H9 (cell line): ENCODE measurements around the gene CLEC3B. TPM values are rescaled to one million over a fixed set of nuclear protein-coding genes. Genes with fewer than 3 reads are reported as not detected.

ENCODE experiments used
- DNase-seq: peaks from one replicate; pipeline ENCODE4 v3.0.0-alpha.2; 2017
- H2AFZ ChIP-seq: one replicate; pipeline ENCODE4 v1.6.1; 2013; ENCODE audit warnings: mild to moderate bottlenecking, low read length, control low read depth, moderate library complexity
- H2AK5ac ChIP-seq: 2 replicates; pipeline ENCODE4 v1.6.1; 2013; ENCODE audit warnings: low read length, control low read depth, mixed read lengths; ENCODE audit not compliant: insufficient read length
- H2BK120ac ChIP-seq: one replicate; pipeline ENCODE4 v1.6.1; 2013; ENCODE audit warnings: low read depth, mild to moderate bottlenecking, low read length, control low read depth, inconsistent platforms; ENCODE audit not compliant: poor library complexity, severe bottlenecking
- H2BK12ac ChIP-seq: 2 replicates; pipeline ENCODE4 v1.6.1; 2013; ENCODE audit warnings: low read length, control low read depth, mixed read lengths, low read depth; ENCODE audit not compliant: insufficient read length
- H2BK15ac ChIP-seq: 2 replicates; pipeline ENCODE4 v1.6.1; 2013; ENCODE audit warnings: low read depth, low read length, control low read depth
- H2BK20ac ChIP-seq: one replicate; pipeline ENCODE4 v1.6.1; 2013; ENCODE audit warnings: low read depth, mild to moderate bottlenecking, low read length, control low read depth, inconsistent platforms; ENCODE audit not compliant: poor library complexity, severe bottlenecking
- H2BK5ac ChIP-seq: 2 replicates; pipeline ENCODE4 v1.6.1; 2013; ENCODE audit warnings: low read length, control low read depth, mixed read lengths; ENCODE audit not compliant: insufficient read length
- H3K14ac ChIP-seq: 2 replicates; pipeline ENCODE4 v1.6.1; 2013; ENCODE audit warnings: low read length, control low read depth; ENCODE audit not compliant: insufficient read depth
- H3K18ac ChIP-seq: 2 replicates; pipeline ENCODE4 v1.6.1; 2013; ENCODE audit warnings: low read depth, mild to moderate bottlenecking, mixed read lengths, low read length, control low read depth; ENCODE audit not compliant: insufficient read length
- H3K23ac ChIP-seq: 2 replicates; pipeline ENCODE4 v1.6.1; 2013; ENCODE audit warnings: low read length, control low read depth, mixed read lengths, low read depth; ENCODE audit not compliant: insufficient read length
- H3K23me2 ChIP-seq: 2 replicates; pipeline ENCODE4 v1.6.1; 2013; ENCODE audit warnings: low read depth, mild to moderate bottlenecking, mixed read lengths, low read length, control low read depth; ENCODE audit not compliant: insufficient read length, poor library complexity, severe bottlenecking
- H3K27ac ChIP-seq: 2 replicates; pipeline ENCODE4 v1.5.1; 2013; ENCODE audit warnings: low read length, control low read depth, mixed read lengths, low read depth; ENCODE audit not compliant: insufficient read length
- H3K27me3 ChIP-seq: 2 replicates; pipeline ENCODE4 v1.6.1; 2013; ENCODE audit warnings: low read length, control low read depth, inconsistent platforms; ENCODE audit not compliant: insufficient read depth
- H3K4ac ChIP-seq: 2 replicates; pipeline ENCODE4 v1.6.1; 2013; ENCODE audit warnings: low read depth, mild to moderate bottlenecking, control low read depth, inconsistent platforms, low read length, moderate library complexity
- H3K4me1 ChIP-seq: 2 replicates; pipeline ENCODE4 v1.6.1; 2013; ENCODE audit warnings: low read length, control low read depth, inconsistent platforms; ENCODE audit not compliant: insufficient read depth
- H3K4me2 ChIP-seq: 2 replicates; pipeline ENCODE4 v1.6.1; 2013; ENCODE audit warnings: low read length, control low read depth, mixed read lengths; ENCODE audit not compliant: insufficient read length, insufficient read depth
- H3K56ac ChIP-seq: 2 replicates; pipeline ENCODE4 v1.6.1; 2013; ENCODE audit warnings: low read depth, mild to moderate bottlenecking, mixed read lengths, low read length, control low read depth; ENCODE audit not compliant: insufficient read length
- H3K79me1 ChIP-seq: 2 replicates; pipeline ENCODE4 v1.6.1; 2013; ENCODE audit warnings: low read depth, mild to moderate bottlenecking, moderate library complexity, low read length, control low read depth, inconsistent platforms; ENCODE audit not compliant: insufficient read depth, poor library complexity, severe bottlenecking
- H3K79me2 ChIP-seq: 2 replicates; pipeline ENCODE4 v1.6.1; 2013; ENCODE audit warnings: low read length, control low read depth, inconsistent platforms; ENCODE audit not compliant: insufficient read depth
- H3K9ac ChIP-seq: 2 replicates; pipeline ENCODE4 v1.6.1; 2013; ENCODE audit warnings: low read length, control low read depth, mixed read lengths; ENCODE audit not compliant: insufficient read length; ENCODE audit errors: extremely low read depth
- H3K9me3 ChIP-seq: one replicate; pipeline ENCODE4 v1.6.1; 2013; ENCODE audit warnings: low read depth, low read length, inconsistent platforms; ENCODE audit not compliant: control insufficient read depth
- H3T11ph ChIP-seq: one replicate; pipeline ENCODE4 v1.6.1; 2013; ENCODE audit warnings: mild to moderate bottlenecking, low read length, control low read depth, inconsistent platforms
- H4K20me1 ChIP-seq: one replicate; pipeline ENCODE4 v1.6.1; 2013; ENCODE audit not compliant: control insufficient read depth, insufficient read length, insufficient read depth
- H4K5ac ChIP-seq: 2 replicates; pipeline ENCODE4 v1.6.1; 2013; ENCODE audit warnings: low read depth, mild to moderate bottlenecking, mixed read lengths, low read length, control low read depth; ENCODE audit not compliant: insufficient read length
- H4K8ac ChIP-seq: replicated peaks from 2 replicates; pipeline ENCODE4 v1.6.1; 2013; ENCODE audit warnings: low read length, control low read depth, mixed read lengths, low read depth; ENCODE audit not compliant: insufficient read length
- H4K91ac ChIP-seq: 2 replicates; pipeline ENCODE4 v1.6.1; 2013; ENCODE audit warnings: low read depth, mild to moderate bottlenecking, moderate library complexity, mixed read lengths, low read length, control low read depth; ENCODE audit not compliant: insufficient read length
- H3K27ac Mint-ChIP-seq, 3 experiments: 2 replicates in 2 of 3; 3 replicates in 1 of 3; pipeline ENCODE4 v1.8.0; 2020 to 2021; ENCODE audit warnings: mixed read lengths in 3 of 3, mild to moderate bottlenecking in 1 of 3, moderate library complexity in 1 of 3
- H3K27me3 Mint-ChIP-seq: 2 replicates; pipeline ENCODE4 v1.8.0; 2021; ENCODE audit warnings: low read depth, mild to moderate bottlenecking, moderate library complexity, mixed read lengths
- H3K36me3 Mint-ChIP-seq, 3 experiments: 2 replicates in 2 of 3; 3 replicates in 1 of 3; pipeline ENCODE4 v1.8.0; 2020 to 2021; ENCODE audit warnings: low read depth in 3 of 3, mixed read lengths in 3 of 3; ENCODE audit not compliant: insufficient read depth in 1 of 3
- H3K4me1 Mint-ChIP-seq, 2 experiments: 2 replicates each; pipeline ENCODE4 v1.8.0; 2020; ENCODE audit warnings: mixed read lengths in 2 of 2
- H3K4me3 Mint-ChIP-seq, 2 experiments: 2 replicates in 1 of 2; 3 replicates in 1 of 2; pipeline ENCODE4 v1.8.0; 2020 to 2021; ENCODE audit warnings: mild to moderate bottlenecking in 2 of 2, mixed read lengths in 2 of 2, moderate library complexity in 1 of 2
- H3K9me3 Mint-ChIP-seq, 2 experiments: 2 replicates in 1 of 2; 3 replicates in 1 of 2; pipeline ENCODE4 v1.8.0; 2020; ENCODE audit warnings: mild to moderate bottlenecking in 2 of 2, mixed read lengths in 2 of 2, moderate library complexity in 1 of 2
- WGBS: extraction: QIAGEN DNeasy Blood & Tissue Kit; methylation state at CpG from one replicate; pipeline ENCODE4 v1.1.7; 2013; ENCODE audit warnings: missing lambda C conversion rate, low lambda C conversion rate, mixed read lengths; ENCODE audit not compliant: insufficient read length; ENCODE audit errors: extremely low coverage; 5-methylcytosine and 5-hydroxymethylcytosine counted together
- total RNA-seq: library from RNA; stranded (reverse); gene quantifications from 2 replicates; pipeline ENCODE4 v1.2.1, GENCODE V29; 2021
- TF ChIP-seq, protein P1 (sequence below): fragments of 200-600 bp; sonication (generic); conservative IDR thresholded peaks from 3 replicates; pipeline ENCODE4 v1.8.0; 2021; ENCODE audit warnings: antibody characterized with exemption, mild to moderate bottlenecking

The CLEC3B gene
- total RNA-seq, 1 experiment from 2014 or later: not detected

DNA sequence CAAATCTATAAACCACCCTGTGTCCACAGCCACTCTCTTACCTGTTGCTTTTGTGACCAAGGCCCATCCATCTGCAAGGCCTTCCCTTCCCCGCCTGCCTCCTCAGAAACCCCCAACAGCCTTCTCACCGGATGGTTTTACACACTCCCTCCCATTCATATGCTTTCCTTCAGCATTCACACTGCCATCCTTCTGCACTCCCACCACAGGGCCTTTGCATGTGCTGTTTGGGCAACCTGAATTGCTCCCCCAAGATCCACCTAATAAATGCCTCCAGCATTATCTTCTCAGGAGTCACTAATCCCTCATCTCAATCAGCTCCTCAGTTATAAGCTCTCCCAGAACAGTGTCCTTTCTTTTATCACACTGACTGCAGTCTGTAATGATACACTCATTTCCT lies 6.0 kb downstream of the CLEC3B start:
- Histone ChIP-seq H2AK5ac (no peak overlapping the region), H4K91ac (no peak overlapping the region), H3K23me2 (peaks cover 4% of the 10 kb centered on the region), H3K14ac (no peak overlapping the region), H3K56ac (no peak overlapping the region), H4K20me1 (no peaks in the 10 kb centered on the region), H3K27ac (no peak overlapping the region), H3K18ac (no peak overlapping the region), H2AFZ (no peak overlapping the region), H4K5ac (no peak overlapping the region), H4K8ac (no peak overlapping the region), H3K79me2 (no peaks in the 10 kb centered on the region), H3K27me3 (peaks cover 18% of the 10 kb centered on the region; the same call in 1 of the 2 replicates), H3K9ac (no peak overlapping the region), H3K23ac (no peak overlapping the region), H3K9me3 (no peaks in the 10 kb centered on the region), H3T11ph (no peak overlapping the region), H2BK20ac (no peak overlapping the region), H2BK15ac (no peak overlapping the region), H2BK12ac (no peak overlapping the region), H3K79me1 (no peaks in the 10 kb centered on the region), H3K4me1 (no peaks in the 10 kb centered on the region; the same call in 1 of the 2 replicates), H2BK120ac (no peak overlapping the region), H3K4ac (no peak overlapping the region), H2BK5ac (no peak overlapping the region), H3K4me2 (no peak overlapping the region)
- Mint-ChIP-seq H3K9me3 (0 out of 5 replicates have a peak, but pooled peaks cover 0 to 2% of the 10 kb centered on the region in 2 experiments), H3K4me1 (peaks cover 16 to 17% of the 10 kb centered on the region in 2 experiments), H3K27me3 (peaks cover 61% of the 10 kb centered on the region), H3K4me3 (no peak overlapping the region), H3K36me3 (no peaks in the 10 kb centered on the region), H3K27ac (no peak overlapping the region)
- WGBS: no CpG with 5 or more reads among the region's 2 CpGs
- DNase-seq: no peak
- TF ChIP-seq, protein P1, sequence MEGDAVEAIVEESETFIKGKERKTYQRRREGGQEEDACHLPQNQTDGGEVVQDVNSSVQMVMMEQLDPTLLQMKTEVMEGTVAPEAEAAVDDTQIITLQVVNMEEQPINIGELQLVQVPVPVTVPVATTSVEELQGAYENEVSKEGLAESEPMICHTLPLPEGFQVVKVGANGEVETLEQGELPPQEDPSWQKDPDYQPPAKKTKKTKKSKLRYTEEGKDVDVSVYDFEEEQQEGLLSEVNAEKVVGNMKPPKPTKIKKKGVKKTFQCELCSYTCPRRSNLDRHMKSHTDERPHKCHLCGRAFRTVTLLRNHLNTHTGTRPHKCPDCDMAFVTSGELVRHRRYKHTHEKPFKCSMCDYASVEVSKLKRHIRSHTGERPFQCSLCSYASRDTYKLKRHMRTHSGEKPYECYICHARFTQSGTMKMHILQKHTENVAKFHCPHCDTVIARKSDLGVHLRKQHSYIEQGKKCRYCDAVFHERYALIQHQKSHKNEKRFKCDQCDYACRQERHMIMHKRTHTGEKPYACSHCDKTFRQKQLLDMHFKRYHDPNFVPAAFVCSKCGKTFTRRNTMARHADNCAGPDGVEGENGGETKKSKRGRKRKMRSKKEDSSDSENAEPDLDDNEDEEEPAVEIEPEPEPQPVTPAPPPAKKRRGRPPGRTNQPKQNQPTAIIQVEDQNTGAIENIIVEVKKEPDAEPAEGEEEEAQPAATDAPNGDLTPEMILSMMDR: no peak
